ENCODE measurements around the gene AKT1.
A peak's percentile ranks its signal among the peaks of the same experiment; 100 is the strongest.

AKT1 gene

DNA sequence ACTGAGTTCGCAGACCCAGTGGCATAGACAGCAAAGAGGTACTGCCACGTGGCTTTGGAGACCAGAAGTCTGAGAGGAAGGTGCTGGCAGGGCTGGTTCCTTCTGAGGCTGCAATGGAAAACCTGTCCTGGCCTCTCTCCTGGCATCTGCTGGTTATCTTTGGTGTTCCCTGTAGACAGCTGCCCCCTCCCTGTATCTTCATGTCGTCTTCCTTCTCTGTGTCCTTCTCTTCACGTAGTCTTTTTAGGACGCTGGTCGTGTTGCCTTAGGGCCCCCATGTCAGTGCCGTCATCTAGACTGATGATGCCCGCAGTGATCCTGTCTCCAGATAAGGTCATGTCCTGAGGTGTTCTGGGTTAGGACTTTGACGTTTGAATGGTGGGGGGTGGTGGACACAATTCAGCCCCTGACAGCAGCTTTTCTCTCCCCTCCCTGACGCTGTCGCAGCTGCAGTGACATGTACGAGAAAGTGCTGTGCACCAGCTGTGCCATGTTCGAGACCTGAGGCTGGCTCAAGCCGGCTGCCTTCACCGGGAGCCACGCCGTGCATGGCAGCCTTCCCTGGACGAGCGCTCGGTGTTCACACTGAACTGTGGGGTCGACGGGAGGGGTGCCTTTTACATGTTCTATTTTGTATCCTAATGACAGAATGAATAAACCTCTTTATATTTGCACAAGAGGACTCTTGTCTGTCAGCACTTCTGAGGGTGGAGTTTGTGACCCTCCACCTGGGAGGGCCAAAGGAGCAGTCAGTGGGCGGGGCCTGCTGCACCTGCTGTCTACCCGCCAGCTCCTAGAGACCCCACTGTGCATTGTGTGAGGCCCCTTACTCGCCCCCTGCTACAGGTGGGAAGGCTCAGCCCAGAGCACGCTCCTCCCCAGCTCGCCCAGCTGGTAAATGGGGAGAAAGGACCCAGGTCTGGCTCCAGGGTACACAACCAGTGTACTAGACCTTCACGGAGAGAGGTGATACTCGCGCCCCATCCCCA, 36.3 kb downstream of the AKT1 start:
- DNase-seq: no peak
- no peak for TF ChIP-seq GATA1 (IDR thresholded peaks at IDR 0.05; ENCODE audit: low read depth, low read length)
- TF ChIP-seq POLR2A (IDR thresholded peaks at IDR 0.05; ENCODE audit: low read length): no peak

GRCh38 chr14:104757681-104758392, 37.7 kb downstream of the AKT1 start:
- TF ChIP-seq POLR2A (IDR thresholded peaks at IDR 0.05; ENCODE audit: low read length) (no peak), GATA1 (IDR thresholded peaks at IDR 0.05; ENCODE audit: low read depth, low read length) (no peak)
- no peak for DNase-seq

GRCh38 chr14:104757238-104757585, 38.3 kb downstream of the AKT1 start:
- no peak for DNase-seq
- no peak for TF ChIP-seq POLR2A (IDR thresholded peaks at IDR 0.05; ENCODE audit: low read length)
- no peak for TF ChIP-seq GATA1 (IDR thresholded peaks at IDR 0.05; ENCODE audit: low read depth, low read length)

DNA sequence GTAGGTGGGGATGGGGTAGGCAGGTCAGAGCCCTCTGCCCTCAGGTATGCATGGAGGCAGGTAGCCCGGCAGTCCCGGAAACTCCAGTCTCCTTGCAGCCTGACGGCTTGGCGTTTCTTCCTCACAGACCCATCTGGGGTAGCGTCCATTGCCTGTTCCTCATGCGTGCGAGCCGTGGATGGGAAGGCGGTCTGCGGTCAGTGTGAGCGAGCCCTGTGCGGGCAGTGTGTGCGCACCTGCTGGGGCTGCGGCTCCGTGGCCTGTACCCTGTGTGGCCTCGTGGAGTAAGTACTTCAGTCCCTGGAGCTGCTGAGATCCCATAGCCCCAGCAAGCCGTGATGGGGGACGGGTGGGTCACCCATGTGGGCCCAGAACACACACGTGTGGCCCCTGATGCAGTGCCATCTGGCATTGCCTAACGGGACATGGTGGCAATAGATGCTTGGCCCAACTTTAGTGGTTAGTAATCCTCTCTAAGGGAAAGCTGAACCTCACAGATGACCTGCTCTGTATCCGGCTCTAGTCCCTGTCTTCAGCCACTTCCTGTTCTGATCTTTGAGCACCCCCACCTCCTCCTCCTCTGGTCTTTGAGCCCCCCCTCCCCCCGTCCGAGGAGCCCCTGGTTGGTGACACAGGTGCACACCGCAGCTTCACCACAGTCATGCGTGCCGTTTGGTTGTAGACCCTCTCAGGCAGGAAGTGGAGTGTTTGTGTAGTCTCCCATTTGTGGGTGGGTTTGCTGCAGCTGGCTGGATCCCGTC, 38.9 kb downstream of the AKT1 start:
- no peak for TF ChIP-seq GATA1 (IDR thresholded peaks at IDR 0.05; ENCODE audit: low read depth, low read length)
- TF ChIP-seq POLR2A (IDR thresholded peaks at IDR 0.05; ENCODE audit: low read length): no peak

DNA sequence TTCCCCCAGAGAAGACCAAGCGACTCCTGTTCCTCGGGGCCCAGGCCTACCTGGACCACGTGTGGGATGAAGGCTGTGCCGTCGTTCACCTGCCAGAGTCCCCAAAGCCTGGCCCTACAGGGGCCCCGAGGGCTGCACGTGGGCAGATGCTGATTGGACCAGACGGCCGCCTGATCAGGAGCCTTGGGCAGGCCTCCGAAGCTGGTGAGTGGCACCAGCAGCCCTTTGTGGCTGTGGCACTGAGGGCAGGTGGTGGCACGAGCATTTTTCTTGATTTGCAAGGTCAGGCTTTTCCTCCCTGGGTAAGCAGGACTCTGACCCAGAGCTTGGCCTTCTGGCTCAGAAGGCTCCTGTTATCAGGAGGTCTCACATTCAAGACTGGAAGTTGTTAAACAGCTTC, 39.9 kb downstream of the AKT1 start:
- no peak for DNase-seq
- TF ChIP-seq POLR2A (IDR thresholded peaks at IDR 0.05; ENCODE audit: low read length) (no peak), GATA1 (IDR thresholded peaks at IDR 0.05; ENCODE audit: low read depth, low read length) (no peak)

More for the DNA sequence above, 38.9 kb downstream of the AKT1 start:
- no peak for DNase-seq

- no peak for TF ChIP-seq POLR2A (IDR thresholded peaks at IDR 0.05; ENCODE audit: low read length)
- TF ChIP-seq GATA1 (IDR thresholded peaks at IDR 0.05; ENCODE audit: low read depth, low read length): no peak
- DNase-seq: no peak
Observed at GRCh38 chr14:104754213-104754851, 41.2 kb downstream of the AKT1 start.

DNA sequence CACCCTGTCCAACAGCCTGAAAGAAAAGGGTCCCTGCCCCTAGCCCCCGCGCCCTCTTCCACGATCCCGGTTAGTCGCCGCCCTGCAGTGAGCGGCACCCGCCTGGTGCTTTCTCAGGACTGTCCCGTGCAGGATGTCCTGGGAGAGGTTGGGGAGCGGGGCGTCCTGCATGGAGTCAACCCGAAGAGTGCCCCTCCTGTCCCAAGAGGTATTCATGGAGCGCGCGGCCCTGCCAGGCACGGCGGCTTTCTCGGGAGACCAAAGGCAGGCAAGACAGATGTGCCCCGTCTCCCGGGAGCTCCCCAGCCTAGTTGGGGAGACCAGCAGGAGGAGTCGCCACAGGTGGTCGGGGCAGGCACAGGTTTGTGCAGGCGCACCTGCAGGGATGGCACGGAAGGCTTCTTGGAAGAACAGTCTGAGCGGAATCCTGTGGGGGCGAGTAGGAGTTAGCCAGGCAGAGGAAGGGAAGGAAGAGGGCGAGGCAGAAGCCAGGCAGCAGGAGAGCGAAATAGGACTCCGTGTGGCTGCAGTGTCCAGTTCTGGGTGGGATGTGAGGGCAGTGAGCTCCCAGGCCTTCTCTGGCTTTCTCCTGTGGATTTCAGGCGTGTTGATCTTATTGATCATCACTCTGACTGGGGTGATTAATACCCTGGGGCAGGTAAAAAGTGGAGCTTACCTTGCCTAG, 41.9 kb downstream of the AKT1 start:
- TF ChIP-seq GATA1 (IDR thresholded peaks at IDR 0.05; ENCODE audit: low read depth, low read length) (no peak), POLR2A (IDR thresholded peaks at IDR 0.05; ENCODE audit: low read length) (no peak)
- DNase-seq: peak; percentile 56 to 70

- TF ChIP-seq GATA1 (IDR thresholded peaks at IDR 0.05; ENCODE audit: low read depth, low read length): no peak
- peak; percentile 75 for TF ChIP-seq POLR2A (IDR thresholded peaks at IDR 0.05; ENCODE audit: low read length)
- DNase-seq: peak; percentile 100
Observed at GRCh38 chr14:104752735-104753527, 42.6 kb downstream of the AKT1 start, which contains the start of gene SIVA1. Gene SIVA1 (plus strand): TSS chr14:104753147. CDS start chr14:104753202, 55 bp downstream.

- no peak for DNase-seq
- TF ChIP-seq GATA1 (IDR thresholded peaks at IDR 0.05; ENCODE audit: low read depth, low read length) (no peak), POLR2A (IDR thresholded peaks at IDR 0.05; ENCODE audit: low read length) (peak; percentile 76)
Observed at GRCh38 chr14:104752423-104752734, 43.2 kb downstream of the AKT1 start.

DNA sequence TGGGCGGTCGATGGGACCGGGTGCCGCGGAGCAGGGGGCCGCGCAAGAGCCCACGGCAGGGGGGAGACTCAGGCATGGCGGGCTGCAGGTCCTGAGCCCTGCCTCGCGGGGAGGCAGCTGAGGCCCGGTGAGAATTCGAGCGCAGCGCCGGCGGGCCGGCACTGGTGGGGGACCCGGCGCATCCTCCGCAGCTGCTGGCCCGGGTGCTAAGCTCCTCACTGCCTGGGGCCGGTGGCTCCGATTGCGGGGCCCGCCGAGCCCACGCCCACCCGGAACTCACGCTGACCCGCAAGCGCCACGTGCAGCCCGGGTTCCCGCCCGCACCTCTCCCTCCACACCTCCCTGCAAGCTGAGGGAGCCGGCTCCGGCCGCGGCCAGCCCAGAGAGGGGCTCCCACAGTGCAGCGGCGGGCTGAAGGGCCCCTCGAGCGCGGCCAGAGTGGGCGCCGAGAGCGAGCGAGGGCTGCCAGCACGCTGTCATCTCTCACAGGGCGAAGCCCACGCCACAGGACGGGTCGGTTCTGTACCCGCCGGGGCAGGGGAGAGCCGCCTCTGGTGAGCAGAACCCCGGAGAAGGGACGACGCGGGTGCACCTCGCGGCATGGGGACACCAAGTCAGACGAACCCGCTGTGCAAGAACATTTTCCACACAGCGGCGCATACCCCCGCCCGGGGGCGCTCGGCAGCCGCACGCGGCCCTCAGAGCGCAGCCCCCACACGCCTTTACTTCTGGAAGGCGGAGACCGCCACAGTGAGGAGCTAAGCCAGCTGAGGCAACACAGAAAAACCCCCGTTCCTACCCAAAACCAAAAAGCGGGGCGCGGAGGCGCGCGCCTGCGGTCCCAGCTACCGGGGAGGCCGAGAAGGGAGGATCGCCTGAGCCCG, 43.8 kb downstream of the AKT1 start:
- no peak for DNase-seq
- TF ChIP-seq POLR2A (IDR thresholded peaks at IDR 0.05; ENCODE audit: low read length) (no peak), GATA1 (IDR thresholded peaks at IDR 0.05; ENCODE audit: low read depth, low read length) (no peak)

- DNase-seq: peak; percentile 41 to 60
Observed at GRCh38 chr14:104750753-104751057, 44.8 kb downstream of the AKT1 start.
